Liver (tissue), 9 donors: ENCODE results near the gene CPA5. TPM values are rescaled to one million over a fixed set of nuclear protein-coding genes. Genes with fewer than 3 reads are reported as not detected.

Experiments
- DNase-seq: peaks from one replicate; pipeline ENCODE4 v3.0.0-alpha.2; 2017; ENCODE audit warnings: low spot score
- H3K27ac ChIP-seq, 2 donors: one replicate each; pipeline ENCODE4 v1.7.0; 2013; ENCODE audit warnings: inconsistent platforms in 2 of 2, low read length in 2 of 2, control low read depth in 1 of 2, low read depth in 1 of 2, mild to moderate bottlenecking in 1 of 2
- H3K27me3 ChIP-seq, 4 donors: one replicate each; pipeline versions ENCODE4 v1.6.1 to v1.7.0; 2013; ENCODE audit warnings: low read length in 3 of 4, inconsistent platforms in 1 of 4, mild to moderate bottlenecking in 1 of 4, moderate library complexity in 1 of 4; ENCODE audit not compliant: control insufficient read depth in 4 of 4, insufficient read depth in 4 of 4
- H3K36me3 ChIP-seq, 4 donors: one replicate each; pipeline versions ENCODE4 v1.6.1 to v1.7.0; 2013; ENCODE audit warnings: low read length in 3 of 4, mild to moderate bottlenecking in 3 of 4, low read depth in 1 of 4, moderate library complexity in 1 of 4; ENCODE audit not compliant: control insufficient read depth in 4 of 4, insufficient read depth in 3 of 4
- H3K4me1 ChIP-seq, 4 donors: one replicate each; pipeline versions ENCODE4 v1.6.1 to v1.7.0; 2013; ENCODE audit warnings: low read length in 3 of 4, mild to moderate bottlenecking in 3 of 4, moderate library complexity in 1 of 4; ENCODE audit not compliant: control insufficient read depth in 4 of 4, insufficient read depth in 4 of 4
- H3K4me3 ChIP-seq, 3 donors: one replicate each; pipeline versions ENCODE4 v1.6.1 to v1.7.0; 2013; ENCODE audit warnings: low read length in 3 of 3, control low read depth in 1 of 3, low read depth in 1 of 3, mild to moderate bottlenecking in 1 of 3
- H3K9ac ChIP-seq, 2 donors: one replicate each; pipeline ENCODE4 v1.7.0; 2013; ENCODE audit warnings: low read length in 2 of 2, mild to moderate bottlenecking in 2 of 2, moderate library complexity in 2 of 2, control low read depth in 1 of 2, low read depth in 1 of 2
- H3K9me3 ChIP-seq, 4 donors: one replicate each; pipeline versions ENCODE4 v1.6.1 to v1.7.0; 2013; ENCODE audit warnings: low read length in 3 of 4; ENCODE audit not compliant: control insufficient read depth in 4 of 4
- EGR1 ChIP-seq, 2 donors: IDR thresholded peaks; 2 replicates each; pipeline ENCODE4 v1.6.1; 2016 to 2018; ENCODE audit warnings: antibody characterized with exemption in 2 of 2, low read depth in 2 of 2
- FOXA1 ChIP-seq: IDR thresholded peaks from 2 replicates; pipeline ENCODE4 v1.6.1; 2016; ENCODE audit warnings: antibody characterized with exemption
- FOXA2 ChIP-seq: IDR thresholded peaks from 2 replicates; pipeline ENCODE4 v1.6.1; 2016; ENCODE audit warnings: antibody characterized with exemption
- GABPA ChIP-seq, 2 donors: IDR thresholded peaks in 1 of 2; conservative IDR thresholded peaks in 1 of 2; 2 replicates each; pipeline ENCODE4 v1.6.1; 2016; ENCODE audit warnings: antibody characterized with exemption in 2 of 2, mild to moderate bottlenecking in 1 of 2, moderate library complexity in 1 of 2
- HNF4A ChIP-seq, 2 donors: conservative IDR thresholded peaks; 2 replicates each; pipeline ENCODE4 v1.6.1; 2016; ENCODE audit warnings: antibody characterized with exemption in 2 of 2, mild to moderate bottlenecking in 2 of 2
- HNF4G ChIP-seq: IDR thresholded peaks from 2 replicates; pipeline ENCODE4 v1.6.1; 2016; ENCODE audit warnings: antibody characterized with exemption
- JUND ChIP-seq, 2 donors: IDR thresholded peaks; 2 replicates each; pipeline ENCODE4 v1.6.1; 2016; ENCODE audit warnings: antibody characterized with exemption in 2 of 2
- NR2F2 ChIP-seq: IDR thresholded peaks from 2 replicates; pipeline ENCODE4 v1.6.1; 2016; ENCODE audit warnings: antibody characterized with exemption
- RAD21 ChIP-seq, 2 donors: IDR thresholded peaks; 2 replicates each; pipeline ENCODE4 v1.6.1; 2016; ENCODE audit warnings: antibody characterized with exemption in 2 of 2, mild to moderate bottlenecking in 2 of 2
- RXRA ChIP-seq, 2 donors: IDR thresholded peaks; 2 replicates each; pipeline ENCODE4 v1.6.1; 2017 to 2018; ENCODE audit warnings: antibody characterized with exemption in 2 of 2, mild to moderate bottlenecking in 1 of 2
- SP1 ChIP-seq: IDR thresholded peaks from 2 replicates; pipeline ENCODE4 v1.6.1; 2018; ENCODE audit warnings: antibody characterized with exemption, mild to moderate bottlenecking
- TAF1 ChIP-seq: conservative IDR thresholded peaks from 2 replicates; pipeline ENCODE4 v1.6.1; 2016; ENCODE audit warnings: antibody characterized with exemption, mild to moderate bottlenecking
- YY1 ChIP-seq: IDR thresholded peaks from 2 replicates; pipeline ENCODE4 v1.6.1; 2016; ENCODE audit warnings: antibody characterized with exemption, mild to moderate bottlenecking
- WGBS: extraction: QIAGEN DNeasy Blood & Tissue Kit; methylation state at CpG from one replicate; pipeline ENCODE4 v1.1.7; 2013; 5-methylcytosine and 5-hydroxymethylcytosine counted together
- polyA plus RNA-seq, 2 donors: library from polyadenylated mRNA; stranded (reverse) in 1 of 2; unstranded in 1 of 2; fragments of 200-250 nt in 1 of 2; fragments of >200 nt in 1 of 2; fragmentation: Nextera tagmentation in 1 of 2; extraction: Ambion mirVana in 1 of 2; gene quantifications; one replicate each; pipeline versions ENCODE4 v1.2.1 to v1.2.3, GENCODE V29; 2013 to 2015
- total RNA-seq, 2 donors: library from RNA; depleted of rRNA; stranded (reverse); fragments of >200 nt; gene quantifications; one replicate each; pipeline ENCODE4 v1.2.3, GENCODE V29; 2014
- TF ChIP-seq, protein P1 (sequence below): IDR thresholded peaks from 2 replicates; pipeline ENCODE4 v1.6.1; 2016; ENCODE audit warnings: antibody characterized with exemption
- TF ChIP-seq, protein P2 (sequence below): IDR thresholded peaks from 2 replicates; pipeline ENCODE4 v1.6.1; 2016; ENCODE audit warnings: antibody characterized with exemption
- TF ChIP-seq, protein P3 (sequence below): fragments of 150-350 bp; IDR thresholded peaks from 2 replicates; pipeline ENCODE4 v1.5.1; 2017; ENCODE audit warnings: improper control_type of control experiment, low read depth, low read length; ENCODE audit not compliant: missing input control
- TF ChIP-seq, protein P4 (sequence below): IDR thresholded peaks from 2 replicates; pipeline ENCODE4 v1.6.1; 2016; ENCODE audit warnings: antibody characterized with exemption, mild to moderate bottlenecking
- donor health status: healthy.
- donor health status: healthy.
- donor health status: healthy.
- donor health status: healthy.
- donor health status: healthy.

CPA5 gene
- total and polyA plus RNA-seq, 4 donors: 0.33 TPM; not detected in 3

DNA sequence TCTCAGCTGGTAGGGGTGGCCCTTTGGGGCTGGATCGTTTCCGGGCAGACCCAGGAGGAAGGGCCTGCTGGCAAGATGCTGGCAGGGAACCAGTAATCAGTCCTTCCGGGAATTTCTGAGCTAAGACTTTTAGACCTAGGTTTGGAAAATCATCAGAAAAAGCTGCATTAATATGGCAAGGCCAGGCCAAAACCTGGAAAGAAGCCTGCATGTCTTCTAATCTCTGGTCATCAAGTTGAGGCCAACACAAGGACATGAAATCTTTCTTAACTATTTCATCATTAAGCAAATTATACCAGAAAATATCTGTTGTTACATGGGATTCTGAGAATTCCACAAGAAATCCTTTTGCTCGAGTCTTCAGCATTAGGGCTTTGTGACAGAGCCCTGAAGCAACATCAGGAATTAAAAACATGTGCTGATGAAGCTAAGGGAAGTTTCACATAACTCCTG lies 55.5 kb downstream of the CPA5 start:
- 85% methylated on average over 4 of the region's 4 CpGs for WGBS
- Histone ChIP-seq H3K4me3 (no peak overlapping the region), H3K4me1 (no peaks in the 10 kb centered on the region), H3K9me3 (no peaks in the 10 kb centered on the region), H3K36me3 (peaks cover 0 to 2% (median under 1%) of the 10 kb centered on the region in 4 donors), H3K27ac (no peak overlapping the region), H3K27me3 (no peaks in the 10 kb centered on the region), H3K9ac (no peak overlapping the region)
- no peak for DNase-seq
- TF ChIP-seq FOXA2 (no peak), RXRA (IDR thresholded peaks at IDR 0.05) (no peak), HNF4G (no peak), JUND (IDR thresholded peaks at IDR 0.05) (no peak), TAF1 (no peak), EGR1 (IDR thresholded peaks at IDR 0.05; ENCODE audit: low read depth in 2 of 2) (no peak), NR2F2 (no peak), RAD21 (IDR thresholded peaks at IDR 0.05) (no peak), GABPA (IDR thresholded peaks at IDR 0.05 in 1 of 2, conservative IDR thresholded peaks at IDR 0.05 in 1 of 2) (no peak), SP1 (no peak), YY1 (no peak), HNF4A (conservative IDR thresholded peaks at IDR 0.05) (no peak), FOXA1 (no peak)
- TF ChIP-seq, protein P1, sequence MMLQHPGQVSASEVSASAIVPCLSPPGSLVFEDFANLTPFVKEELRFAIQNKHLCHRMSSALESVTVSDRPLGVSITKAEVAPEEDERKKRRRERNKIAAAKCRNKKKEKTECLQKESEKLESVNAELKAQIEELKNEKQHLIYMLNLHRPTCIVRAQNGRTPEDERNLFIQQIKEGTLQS: no peak
- TF ChIP-seq, protein P2, sequence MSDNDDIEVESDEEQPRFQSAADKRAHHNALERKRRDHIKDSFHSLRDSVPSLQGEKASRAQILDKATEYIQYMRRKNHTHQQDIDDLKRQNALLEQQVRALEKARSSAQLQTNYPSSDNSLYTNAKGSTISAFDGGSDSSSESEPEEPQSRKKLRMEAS: no peak
- TF ChIP-seq, protein P3, sequence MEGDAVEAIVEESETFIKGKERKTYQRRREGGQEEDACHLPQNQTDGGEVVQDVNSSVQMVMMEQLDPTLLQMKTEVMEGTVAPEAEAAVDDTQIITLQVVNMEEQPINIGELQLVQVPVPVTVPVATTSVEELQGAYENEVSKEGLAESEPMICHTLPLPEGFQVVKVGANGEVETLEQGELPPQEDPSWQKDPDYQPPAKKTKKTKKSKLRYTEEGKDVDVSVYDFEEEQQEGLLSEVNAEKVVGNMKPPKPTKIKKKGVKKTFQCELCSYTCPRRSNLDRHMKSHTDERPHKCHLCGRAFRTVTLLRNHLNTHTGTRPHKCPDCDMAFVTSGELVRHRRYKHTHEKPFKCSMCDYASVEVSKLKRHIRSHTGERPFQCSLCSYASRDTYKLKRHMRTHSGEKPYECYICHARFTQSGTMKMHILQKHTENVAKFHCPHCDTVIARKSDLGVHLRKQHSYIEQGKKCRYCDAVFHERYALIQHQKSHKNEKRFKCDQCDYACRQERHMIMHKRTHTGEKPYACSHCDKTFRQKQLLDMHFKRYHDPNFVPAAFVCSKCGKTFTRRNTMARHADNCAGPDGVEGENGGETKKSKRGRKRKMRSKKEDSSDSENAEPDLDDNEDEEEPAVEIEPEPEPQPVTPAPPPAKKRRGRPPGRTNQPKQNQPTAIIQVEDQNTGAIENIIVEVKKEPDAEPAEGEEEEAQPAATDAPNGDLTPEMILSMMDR: no peak

DNA sequence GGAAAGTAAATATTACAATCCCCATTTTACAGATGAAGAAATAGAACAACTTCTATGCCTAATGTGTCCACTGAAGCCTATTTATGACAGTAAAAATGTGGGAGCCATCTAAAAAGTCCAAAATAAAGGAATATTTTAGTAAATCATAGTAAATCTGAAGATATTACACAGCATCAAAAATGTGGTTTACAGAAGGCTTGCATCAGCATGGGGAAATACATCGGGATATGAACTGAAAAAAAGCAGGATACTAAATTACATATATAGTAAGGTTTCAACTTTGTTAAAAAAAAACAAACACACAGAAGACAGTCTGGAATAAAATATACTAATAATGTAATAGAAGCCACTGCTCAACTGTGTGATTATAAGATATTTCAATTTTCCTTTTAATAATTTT lies 56.5 kb downstream of the CPA5 start:
- WGBS: 96% methylated on average over 1 of the region's 1 CpG

More for the DNA sequence above, 56.5 kb downstream of the CPA5 start:
- Histone ChIP-seq H3K9me3 (no peaks in the 10 kb centered on the region), H3K9ac (no peak overlapping the region), H3K4me3 (no peak overlapping the region), H3K27me3 (no peaks in the 10 kb centered on the region), H3K4me1 (no peaks in the 10 kb centered on the region), H3K36me3 (peaks cover 0 to 2% (median under 1%) of the 10 kb centered on the region in 4 donors), H3K27ac (no peak overlapping the region)
- DNase-seq: no peak
- TF ChIP-seq, protein P4, sequence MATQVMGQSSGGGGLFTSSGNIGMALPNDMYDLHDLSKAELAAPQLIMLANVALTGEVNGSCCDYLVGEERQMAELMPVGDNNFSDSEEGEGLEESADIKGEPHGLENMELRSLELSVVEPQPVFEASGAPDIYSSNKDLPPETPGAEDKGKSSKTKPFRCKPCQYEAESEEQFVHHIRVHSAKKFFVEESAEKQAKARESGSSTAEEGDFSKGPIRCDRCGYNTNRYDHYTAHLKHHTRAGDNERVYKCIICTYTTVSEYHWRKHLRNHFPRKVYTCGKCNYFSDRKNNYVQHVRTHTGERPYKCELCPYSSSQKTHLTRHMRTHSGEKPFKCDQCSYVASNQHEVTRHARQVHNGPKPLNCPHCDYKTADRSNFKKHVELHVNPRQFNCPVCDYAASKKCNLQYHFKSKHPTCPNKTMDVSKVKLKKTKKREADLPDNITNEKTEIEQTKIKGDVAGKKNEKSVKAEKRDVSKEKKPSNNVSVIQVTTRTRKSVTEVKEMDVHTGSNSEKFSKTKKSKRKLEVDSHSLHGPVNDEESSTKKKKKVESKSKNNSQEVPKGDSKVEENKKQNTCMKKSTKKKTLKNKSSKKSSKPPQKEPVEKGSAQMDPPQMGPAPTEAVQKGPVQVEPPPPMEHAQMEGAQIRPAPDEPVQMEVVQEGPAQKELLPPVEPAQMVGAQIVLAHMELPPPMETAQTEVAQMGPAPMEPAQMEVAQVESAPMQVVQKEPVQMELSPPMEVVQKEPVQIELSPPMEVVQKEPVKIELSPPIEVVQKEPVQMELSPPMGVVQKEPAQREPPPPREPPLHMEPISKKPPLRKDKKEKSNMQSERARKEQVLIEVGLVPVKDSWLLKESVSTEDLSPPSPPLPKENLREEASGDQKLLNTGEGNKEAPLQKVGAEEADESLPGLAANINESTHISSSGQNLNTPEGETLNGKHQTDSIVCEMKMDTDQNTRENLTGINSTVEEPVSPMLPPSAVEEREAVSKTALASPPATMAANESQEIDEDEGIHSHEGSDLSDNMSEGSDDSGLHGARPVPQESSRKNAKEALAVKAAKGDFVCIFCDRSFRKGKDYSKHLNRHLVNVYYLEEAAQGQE: no peak
- TF ChIP-seq YY1 (no peak), FOXA1 (no peak), JUND (IDR thresholded peaks at IDR 0.05) (no peak), HNF4G (no peak), RXRA (IDR thresholded peaks at IDR 0.05) (no peak)
- TF ChIP-seq, protein P3: no peak
